ENCODE data around the gene IRF1. TPM values are rescaled to one million over a fixed set of nuclear protein-coding genes. Genes with fewer than 3 reads are reported as not detected.

The IRF1 gene
- total RNA-seq, 1 donor from 2014 or later, result 50.1 TPM

DNA sequence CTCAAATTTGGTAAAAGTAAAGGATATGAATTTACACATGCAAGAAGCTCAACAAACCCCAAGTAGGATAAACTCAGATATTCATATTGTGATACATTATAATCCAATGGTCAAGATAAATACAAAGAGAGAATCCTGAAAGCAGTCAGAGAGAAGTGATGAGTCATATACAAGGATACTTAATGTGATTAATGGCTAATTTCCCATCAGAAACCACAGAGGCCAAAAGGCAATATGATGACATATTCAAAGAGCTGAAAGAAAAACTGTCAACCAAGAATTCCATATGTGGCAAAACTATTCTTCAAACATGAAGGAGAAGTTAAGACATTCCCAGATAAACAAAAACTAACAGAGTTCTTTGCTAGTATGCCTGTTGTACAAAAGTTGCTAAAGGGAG is 19.5 kb upstream of the IRF1 start:
- Mint-ChIP-seq H3K4me3 (no peak overlapping the region), H3K4me1 (ENCODE audit: unreplicated experiment) (no peaks in the 10 kb centered on the region), H3K27me3 (no peaks in the 10 kb centered on the region), H3K9me3 (peaks cover 7% of the 10 kb centered on the region), H3K27ac (no peak overlapping the region), H3K36me3 (no peaks in the 10 kb centered on the region)
- TF ChIP-seq, protein P1, sequence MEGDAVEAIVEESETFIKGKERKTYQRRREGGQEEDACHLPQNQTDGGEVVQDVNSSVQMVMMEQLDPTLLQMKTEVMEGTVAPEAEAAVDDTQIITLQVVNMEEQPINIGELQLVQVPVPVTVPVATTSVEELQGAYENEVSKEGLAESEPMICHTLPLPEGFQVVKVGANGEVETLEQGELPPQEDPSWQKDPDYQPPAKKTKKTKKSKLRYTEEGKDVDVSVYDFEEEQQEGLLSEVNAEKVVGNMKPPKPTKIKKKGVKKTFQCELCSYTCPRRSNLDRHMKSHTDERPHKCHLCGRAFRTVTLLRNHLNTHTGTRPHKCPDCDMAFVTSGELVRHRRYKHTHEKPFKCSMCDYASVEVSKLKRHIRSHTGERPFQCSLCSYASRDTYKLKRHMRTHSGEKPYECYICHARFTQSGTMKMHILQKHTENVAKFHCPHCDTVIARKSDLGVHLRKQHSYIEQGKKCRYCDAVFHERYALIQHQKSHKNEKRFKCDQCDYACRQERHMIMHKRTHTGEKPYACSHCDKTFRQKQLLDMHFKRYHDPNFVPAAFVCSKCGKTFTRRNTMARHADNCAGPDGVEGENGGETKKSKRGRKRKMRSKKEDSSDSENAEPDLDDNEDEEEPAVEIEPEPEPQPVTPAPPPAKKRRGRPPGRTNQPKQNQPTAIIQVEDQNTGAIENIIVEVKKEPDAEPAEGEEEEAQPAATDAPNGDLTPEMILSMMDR (conservative IDR thresholded peaks at IDR 0.05), result no peak
- DNase-seq (ENCODE audit: extremely low spot score, unreplicated experiment), result no peak

DNA sequence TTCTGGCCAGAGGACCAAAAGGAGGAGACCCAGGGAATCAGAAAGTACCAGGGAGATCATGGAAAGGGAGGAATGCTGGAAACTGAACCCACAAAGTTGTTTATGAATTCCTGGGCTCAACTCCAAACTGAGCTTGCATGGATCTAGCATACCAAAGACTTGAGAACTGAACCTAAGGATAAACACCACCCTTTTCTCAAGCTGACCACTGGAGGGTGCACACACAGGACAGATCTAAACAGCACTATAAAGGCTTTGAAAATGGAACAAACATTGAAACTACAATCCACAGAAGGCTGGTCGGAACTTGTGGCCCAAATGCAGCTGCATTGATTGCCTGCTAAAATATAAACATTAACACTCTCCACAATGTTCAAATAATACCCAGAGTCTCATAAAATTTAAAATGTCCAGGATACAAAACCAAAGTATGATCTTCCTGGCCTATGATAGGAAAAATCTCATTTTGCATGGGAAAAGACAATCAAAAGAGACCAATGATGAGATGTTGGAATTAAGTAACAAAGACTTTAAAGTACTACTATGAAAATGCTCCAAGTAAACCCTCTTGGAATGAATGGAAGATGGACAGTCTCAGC is 15.6 kb upstream of the IRF1 start:
- Mint-ChIP-seq H3K4me1 (ENCODE audit: unreplicated experiment) (no peaks in the 10 kb centered on the region), H3K27me3 (no peaks in the 10 kb centered on the region), H3K36me3 (no peaks in the 10 kb centered on the region), H3K4me3 (no peak overlapping the region), H3K27ac (no peak overlapping the region), H3K9me3 (no peaks in the 10 kb centered on the region)
- no peak for DNase-seq (ENCODE audit: extremely low spot score, unreplicated experiment)
- TF ChIP-seq, protein P1 (conservative IDR thresholded peaks at IDR 0.05), result peak; percentile 68

DNA sequence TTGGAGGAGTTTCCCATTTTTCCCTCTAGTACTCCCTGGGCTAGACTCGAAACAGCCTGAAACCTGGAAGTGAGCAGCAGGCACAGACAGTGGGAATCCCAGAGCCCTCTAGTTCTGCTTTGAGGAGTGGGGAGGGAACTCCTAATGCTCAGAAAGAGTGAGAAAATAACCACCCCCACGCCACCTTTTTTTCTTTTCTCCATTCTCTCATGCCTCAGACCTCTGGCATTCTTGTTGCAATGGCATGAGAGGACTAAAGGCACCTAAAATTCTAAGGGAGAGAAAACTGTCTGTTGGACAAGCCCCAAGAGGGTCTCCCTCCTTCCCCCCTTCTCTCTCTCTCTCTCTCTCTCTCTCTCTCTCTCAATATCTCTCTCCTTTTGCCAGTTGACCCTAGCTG is 15.1 kb upstream of the IRF1 start:
- Mint-ChIP-seq H3K36me3 (no peaks in the 10 kb centered on the region), H3K27me3 (no peaks in the 10 kb centered on the region), H3K27ac (no peak overlapping the region), H3K4me3 (no peak overlapping the region), H3K4me1 (ENCODE audit: unreplicated experiment) (no peaks in the 10 kb centered on the region), H3K9me3 (no peaks in the 10 kb centered on the region)
- TF ChIP-seq, protein P1 (conservative IDR thresholded peaks at IDR 0.05), result no peak
- DNase-seq (ENCODE audit: extremely low spot score, unreplicated experiment), result no peak

DNA sequence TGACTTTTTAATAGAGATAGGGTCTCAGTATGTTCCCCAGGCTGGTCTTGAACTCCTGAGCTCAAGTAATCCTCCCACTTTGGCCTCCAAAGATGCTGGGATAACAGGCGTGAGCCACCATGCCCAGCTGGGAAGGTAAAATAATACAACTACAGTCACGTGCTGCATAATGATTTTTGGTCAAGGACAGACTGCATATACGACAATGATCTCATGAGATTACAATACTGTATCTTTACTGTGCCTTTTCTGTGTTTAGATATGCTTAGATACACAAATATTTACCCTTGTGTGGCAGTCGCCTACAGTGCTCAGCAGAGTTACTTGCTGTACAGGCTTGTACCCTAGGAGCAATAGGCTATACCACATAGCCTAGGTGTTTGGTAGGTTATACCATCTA is 14.2 kb upstream of the IRF1 start:
- Mint-ChIP-seq H3K4me1 (ENCODE audit: unreplicated experiment) (no peaks in the 10 kb centered on the region), H3K27ac (no peak overlapping the region), H3K4me3 (no peak overlapping the region), H3K36me3 (no peaks in the 10 kb centered on the region), H3K9me3 (no peaks in the 10 kb centered on the region), H3K27me3 (no peaks in the 10 kb centered on the region)
- TF ChIP-seq, protein P1 (conservative IDR thresholded peaks at IDR 0.05), result no peak
- no peak for DNase-seq (ENCODE audit: extremely low spot score, unreplicated experiment)

DNA sequence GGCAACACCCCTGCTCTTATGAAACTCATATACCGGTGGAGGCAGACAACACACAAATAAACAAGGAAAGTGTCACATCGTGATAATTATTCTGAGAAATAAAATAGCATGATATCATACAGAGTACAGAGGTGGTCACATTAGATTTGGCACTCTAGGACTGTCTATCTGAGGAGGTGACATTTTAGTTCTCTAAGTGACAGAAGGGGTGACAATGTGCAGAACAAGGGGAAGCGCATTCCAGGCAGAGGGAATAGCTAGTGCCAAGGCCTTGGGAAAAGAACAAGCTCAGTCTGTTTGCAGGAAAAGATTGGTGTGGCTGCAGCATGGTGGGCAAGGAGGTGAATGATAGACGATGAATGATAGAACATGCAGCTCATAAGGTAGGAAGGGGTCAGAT is 12.7 kb upstream of the IRF1 start:
- H3K9me3 Mint-ChIP-seq, result no peaks in the 10 kb centered on the region
- no peaks in the 10 kb centered on the region for H3K27me3 Mint-ChIP-seq
- no peaks in the 10 kb centered on the region for H3K4me1 Mint-ChIP-seq (ENCODE audit: unreplicated experiment)
- H3K27ac Mint-ChIP-seq, result no peak overlapping the region
- DNase-seq (ENCODE audit: extremely low spot score, unreplicated experiment), result peak; percentile 27
- H3K36me3 Mint-ChIP-seq, result no peaks in the 10 kb centered on the region
- TF ChIP-seq, protein P1 (conservative IDR thresholded peaks at IDR 0.05), result no peak
- no peak overlapping the region for H3K4me3 Mint-ChIP-seq
